ENCODE measurements around the gene SULT4A1. TPM values are rescaled to one million over a fixed set of nuclear protein-coding genes. Genes with fewer than 3 reads are reported as not detected.

The SULT4A1 gene
- total RNA-seq, 1 experiment from 2014 or later = 8.4 TPM

DNA sequence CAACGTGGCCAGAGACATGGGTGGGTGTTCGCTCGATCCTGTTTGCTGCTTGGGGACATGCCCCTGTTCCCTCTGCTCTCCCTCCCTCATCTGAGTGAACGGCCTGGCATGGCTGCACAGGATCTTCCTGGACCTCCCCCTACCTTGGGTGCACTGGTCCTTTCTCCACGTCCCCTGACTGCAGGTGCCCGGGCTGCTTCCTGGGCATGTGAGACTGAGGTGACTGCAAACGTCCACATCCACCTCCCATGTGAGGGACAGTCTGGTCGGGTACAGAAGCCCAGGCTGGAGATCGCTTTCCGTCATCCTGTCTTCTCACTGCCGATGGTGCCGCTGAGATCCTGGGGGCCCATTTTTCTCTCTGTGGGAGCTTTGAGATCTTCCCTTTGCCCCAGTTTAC lies 11.8 kb downstream of the SULT4A1 start:
- H3K4me3 ChIP-seq (replicated peaks in 1 of 2; ENCODE audit: low read depth in 1 of 2, low read length in 2 of 2) = no peak overlapping the region
- no peak overlapping the region for H3K9ac ChIP-seq (ENCODE audit: low read length)
- ChIA-PET RAD21 (ENCODE audit: low non-redundant PET in 1 of 2, low total read pairs in 2 of 2, uncharacterized antibody in 2 of 2, unreplicated experiment in 2 of 2) (no interaction called here), POLR2A (no interaction called here), CTCF (no interaction called here)
- TF ChIP-seq EZH2 (IDR thresholded peaks at IDR 0.05) (no peak), POLR2AphosphoS5 (IDR thresholded peaks at IDR 0.05; ENCODE audit: low read depth, low read length) (no peak)
- H4K20me1 ChIP-seq (ENCODE audit: insufficient read depth) = no peaks in the 10 kb centered on the region
- no peaks in the 10 kb centered on the region for H3K36me3 ChIP-seq (ENCODE audit: control insufficient read depth in 1 of 2, insufficient read depth in 2 of 2, low read length in 2 of 2)
- H3K9me2 ChIP-seq (ENCODE audit: insufficient read depth) = no peaks in the 10 kb centered on the region
- intact Hi-C loops (cut with micrococcal nuclease) = no loop called here
- H3K27ac ChIP-seq (ENCODE audit: low read depth, low read length) = no peak overlapping the region
- peaks cover 66% of the 10 kb centered on the region for H3K79me2 ChIP-seq (ENCODE audit: insufficient read depth, low read length)
- DNase-seq (ENCODE audit: low read depth, low spot score) (no peak), ATAC-seq (no peak)
- H2AFZ ChIP-seq (ENCODE audit: low read depth, low read length, poor library complexity, severe bottlenecking) = no peak overlapping the region
- BruUV-seq (replicated peaks) = no TSS peak
- H3K9me3 ChIP-seq (ENCODE audit: control insufficient read depth in 1 of 2, insufficient read depth in 1 of 2, low read depth in 1 of 2, low read length in 2 of 2) = no peaks in the 10 kb centered on the region
- H3K4me1 ChIP-seq (ENCODE audit: control insufficient read depth in 1 of 2, insufficient read depth in 2 of 2, low read length in 2 of 2) = peaks cover 0 to 6% of the 10 kb centered on the region in 2 experiments; a peak in 1 of 4 replicates
- H3K4me2 ChIP-seq (ENCODE audit: low read length) = no peak overlapping the region
- peaks cover 5% of the 10 kb centered on the region; the same call in 1 of the 2 replicates for H3K27me3 ChIP-seq (ENCODE audit: insufficient read depth, low read length)

DNA sequence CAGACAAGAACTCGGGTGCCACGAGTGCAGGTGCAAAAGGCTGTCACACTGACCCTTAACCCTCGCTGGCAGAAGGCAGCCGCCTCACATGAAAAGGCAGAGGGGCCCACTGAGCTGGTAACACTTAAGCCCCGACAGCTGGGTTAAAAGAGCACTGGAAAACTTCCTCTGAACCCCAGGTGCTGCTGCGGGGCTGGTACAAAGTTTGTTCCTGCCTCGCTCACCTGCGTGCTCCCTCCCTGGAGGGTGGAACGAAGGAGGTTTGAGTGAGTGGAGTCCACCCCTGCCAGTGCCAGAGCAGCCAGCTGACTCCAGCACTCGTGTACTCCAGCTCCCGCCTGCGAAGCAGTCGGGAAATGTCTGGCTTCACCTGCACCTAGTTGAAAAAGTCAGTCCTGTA lies 12.6 kb downstream of the SULT4A1 start:
- TF ChIP-seq POLR2A (IDR thresholded peaks at IDR 0.05; ENCODE audit: borderline replicate concordance, extremely low read depth, insufficient read depth, insufficient read length) (no peak), FOSL1 (IDR thresholded peaks at IDR 0.05; ENCODE audit: low read depth) (no peak), ELF1 (IDR thresholded peaks at IDR 0.05; ENCODE audit: borderline replicate concordance, low read depth) (no peak), EZH2phosphoT487 (IDR thresholded peaks at IDR 0.05; ENCODE audit: borderline replicate concordance) (no peak), TCF7L2 (IDR thresholded peaks at IDR 0.05; ENCODE audit: borderline replicate concordance, extremely low read depth, insufficient read depth, insufficient read length) (no peak), JUND (IDR thresholded peaks at IDR 0.05) (no peak), ZNF274 (IDR thresholded peaks at IDR 0.05; ENCODE audit: low read depth, low read length) (no peak), POLR2AphosphoS5 (IDR thresholded peaks at IDR 0.05; ENCODE audit: low read depth, low read length) (no peak), SRF (IDR thresholded peaks at IDR 0.05; ENCODE audit: low read depth) (no peak), SP1 (IDR thresholded peaks at IDR 0.05; ENCODE audit: low read depth) (no peak)
- TF ChIP-seq, protein P1, sequence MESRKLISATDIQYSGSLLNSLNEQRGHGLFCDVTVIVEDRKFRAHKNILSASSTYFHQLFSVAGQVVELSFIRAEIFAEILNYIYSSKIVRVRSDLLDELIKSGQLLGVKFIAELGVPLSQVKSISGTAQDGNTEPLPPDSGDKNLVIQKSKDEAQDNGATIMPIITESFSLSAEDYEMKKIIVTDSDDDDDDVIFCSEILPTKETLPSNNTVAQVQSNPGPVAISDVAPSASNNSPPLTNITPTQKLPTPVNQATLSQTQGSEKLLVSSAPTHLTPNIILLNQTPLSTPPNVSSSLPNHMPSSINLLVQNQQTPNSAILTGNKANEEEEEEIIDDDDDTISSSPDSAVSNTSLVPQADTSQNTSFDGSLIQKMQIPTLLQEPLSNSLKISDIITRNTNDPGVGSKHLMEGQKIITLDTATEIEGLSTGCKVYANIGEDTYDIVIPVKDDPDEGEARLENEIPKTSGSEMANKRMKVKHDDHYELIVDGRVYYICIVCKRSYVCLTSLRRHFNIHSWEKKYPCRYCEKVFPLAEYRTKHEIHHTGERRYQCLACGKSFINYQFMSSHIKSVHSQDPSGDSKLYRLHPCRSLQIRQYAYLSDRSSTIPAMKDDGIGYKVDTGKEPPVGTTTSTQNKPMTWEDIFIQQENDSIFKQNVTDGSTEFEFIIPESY (IDR thresholded peaks at IDR 0.05; ENCODE audit: extremely low read depth, insufficient replicate concordance, low read length) = no peak
- TF ChIP-seq, protein P2, sequence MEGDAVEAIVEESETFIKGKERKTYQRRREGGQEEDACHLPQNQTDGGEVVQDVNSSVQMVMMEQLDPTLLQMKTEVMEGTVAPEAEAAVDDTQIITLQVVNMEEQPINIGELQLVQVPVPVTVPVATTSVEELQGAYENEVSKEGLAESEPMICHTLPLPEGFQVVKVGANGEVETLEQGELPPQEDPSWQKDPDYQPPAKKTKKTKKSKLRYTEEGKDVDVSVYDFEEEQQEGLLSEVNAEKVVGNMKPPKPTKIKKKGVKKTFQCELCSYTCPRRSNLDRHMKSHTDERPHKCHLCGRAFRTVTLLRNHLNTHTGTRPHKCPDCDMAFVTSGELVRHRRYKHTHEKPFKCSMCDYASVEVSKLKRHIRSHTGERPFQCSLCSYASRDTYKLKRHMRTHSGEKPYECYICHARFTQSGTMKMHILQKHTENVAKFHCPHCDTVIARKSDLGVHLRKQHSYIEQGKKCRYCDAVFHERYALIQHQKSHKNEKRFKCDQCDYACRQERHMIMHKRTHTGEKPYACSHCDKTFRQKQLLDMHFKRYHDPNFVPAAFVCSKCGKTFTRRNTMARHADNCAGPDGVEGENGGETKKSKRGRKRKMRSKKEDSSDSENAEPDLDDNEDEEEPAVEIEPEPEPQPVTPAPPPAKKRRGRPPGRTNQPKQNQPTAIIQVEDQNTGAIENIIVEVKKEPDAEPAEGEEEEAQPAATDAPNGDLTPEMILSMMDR (IDR thresholded peaks at IDR 0.05 in 2 of 3, conservative IDR thresholded peaks at IDR 0.05 in 1 of 3; ENCODE audit: borderline replicate concordance in 1 of 3, insufficient read depth in 1 of 3, low read depth in 2 of 3, low read length in 2 of 3) = no peak
- POLR2A ChIA-PET = no interaction called here
- RAD21 ChIA-PET (ENCODE audit: low non-redundant PET in 1 of 2, low total read pairs in 2 of 2, uncharacterized antibody in 2 of 2, unreplicated experiment in 2 of 2) = no interaction called here
- Histone ChIP-seq H3K36me3 (ENCODE audit: control insufficient read depth in 1 of 2, insufficient read depth in 2 of 2, low read length in 2 of 2) (no peaks in the 10 kb centered on the region), H3K79me2 (ENCODE audit: insufficient read depth, low read length) (peaks cover 58% of the 10 kb centered on the region), H3K4me2 (ENCODE audit: low read length) (no peak overlapping the region), H3K27ac (ENCODE audit: low read depth, low read length) (no peak overlapping the region), H3K4me3 (replicated peaks in 1 of 2; ENCODE audit: low read depth in 1 of 2, low read length in 2 of 2) (no peak overlapping the region), H3K9me3 (ENCODE audit: control insufficient read depth in 1 of 2, insufficient read depth in 1 of 2, low read depth in 1 of 2, low read length in 2 of 2) (no peaks in the 10 kb centered on the region), H3K4me1 (ENCODE audit: control insufficient read depth in 1 of 2, insufficient read depth in 2 of 2, low read length in 2 of 2) (peaks cover 0 to 3% of the 10 kb centered on the region in 2 experiments; a peak in 1 of 4 replicates), H3K9ac (ENCODE audit: low read length) (no peak overlapping the region), H2AFZ (ENCODE audit: low read depth, low read length, poor library complexity, severe bottlenecking) (no peak overlapping the region), H3K9me2 (ENCODE audit: insufficient read depth) (no peaks in the 10 kb centered on the region), H4K20me1 (ENCODE audit: insufficient read depth) (no peaks in the 10 kb centered on the region), H3K27me3 (ENCODE audit: insufficient read depth, low read length) (peaks cover 5% of the 10 kb centered on the region; the same call in 1 of the 2 replicates)
- CTCF ChIA-PET = no interaction called here
- ATAC-seq (no peak), DNase-seq (ENCODE audit: low read depth, low spot score) (no peak)
- no TSS peak for BruUV-seq (replicated peaks)
- intact Hi-C loops (cut with micrococcal nuclease) = no loop called here

Measured in HCT116 (cell line).